ENCODE measurements around the gene KRT6C.
"Not testable (repeated sequence)": the region's sequence is repeated elsewhere in the genome, so short reads cannot be mapped to it uniquely, and the experiment has no call there.

Gene KRT6C

DNA sequence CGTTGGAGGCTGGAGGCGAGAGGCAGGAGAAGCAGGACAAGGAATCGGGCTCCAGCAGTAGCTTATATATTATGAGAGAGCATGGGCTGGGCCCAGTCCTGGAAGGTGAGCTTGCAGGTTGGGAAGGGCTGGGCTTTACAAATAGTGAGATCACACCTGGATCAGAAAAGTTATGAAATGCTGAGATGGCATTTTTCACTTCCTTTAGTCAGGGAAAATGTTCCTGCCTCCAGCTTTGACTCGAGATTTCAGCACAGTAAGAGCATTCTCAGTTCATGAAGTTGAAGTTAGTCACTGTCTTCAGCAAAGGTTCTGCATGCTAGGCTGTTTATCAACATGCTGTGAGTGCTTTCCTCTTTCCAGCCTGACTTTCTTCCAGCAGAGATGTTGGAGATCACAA lies at the start of gene KRT6C:
TSS of gene KRT6C (minus strand) at position 38 of the 400 bp plus-strand sequence. CDS start 68 bp downstream, outside the sequence.
- DNase-seq: no peak

GRCh38 chr12:52522346-52523011 lies 48.9 kb upstream of the KRT6C start:
- no peak for DNase-seq

GRCh38 chr12:52521568-52522266 lies 48.1 kb upstream of the KRT6C start:
- no peak for DNase-seq

DNA sequence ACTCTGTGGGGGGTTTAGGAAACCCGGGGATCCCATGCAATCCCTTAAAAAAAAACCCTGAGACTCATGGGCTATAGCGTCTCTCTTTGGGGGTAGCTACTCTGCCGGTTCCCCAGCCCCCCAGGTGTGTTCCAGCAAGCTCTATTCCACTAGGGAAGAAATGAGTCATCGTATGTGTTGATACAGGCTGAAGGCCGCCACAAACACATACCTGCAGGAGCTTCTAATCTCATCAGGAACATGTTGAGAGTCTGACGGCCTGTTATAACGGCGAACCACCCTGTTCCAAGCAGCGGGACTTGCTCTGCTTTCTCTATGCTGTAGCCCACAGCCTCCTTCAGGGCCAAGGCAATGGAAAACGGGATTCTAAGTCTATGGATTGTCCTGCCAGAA lies 47.6 kb upstream of the KRT6C start:
- DNase-seq: no peak

DNA sequence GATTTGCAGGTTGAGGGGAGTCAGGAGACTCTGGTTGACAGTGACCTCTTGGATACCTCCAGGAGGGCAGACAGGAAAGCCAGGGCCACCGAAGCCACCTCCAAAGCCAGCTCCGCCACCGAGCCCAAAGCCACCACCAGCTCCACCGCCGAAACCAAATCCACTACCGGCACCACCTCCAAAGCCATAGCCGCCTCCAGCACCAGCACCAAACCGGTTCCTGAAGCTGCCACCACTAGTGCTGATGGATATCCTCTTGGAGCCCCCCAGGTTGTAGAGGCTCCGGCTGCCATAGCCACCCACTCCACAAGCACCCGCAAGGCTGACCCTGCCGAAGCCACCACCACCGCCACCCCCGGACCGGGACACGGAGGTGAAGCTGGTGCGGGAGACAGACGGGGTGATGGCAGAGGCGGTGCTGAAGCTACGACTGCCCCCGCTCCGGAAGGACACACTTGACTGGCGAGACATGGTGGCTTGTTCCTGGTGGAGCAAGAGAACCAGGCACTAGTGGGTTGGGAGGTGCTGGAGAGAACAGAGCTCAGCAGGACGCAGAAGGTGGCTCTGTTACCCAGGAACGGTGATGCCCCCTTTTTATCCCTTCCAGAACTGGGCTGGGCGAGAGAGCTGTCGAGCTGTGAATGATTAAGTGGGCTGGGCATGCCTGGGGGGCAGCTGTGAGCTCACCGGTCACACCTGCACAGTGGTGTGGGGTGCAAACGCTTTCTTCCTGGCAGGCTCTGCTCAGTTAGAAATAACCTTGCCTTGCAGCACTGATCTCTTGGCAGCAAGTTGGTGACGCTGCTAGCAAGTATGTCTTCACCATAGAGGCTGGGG lies 46.4 kb upstream of the KRT6C start, which contains the start of gene KRT5:
TSS of gene KRT5 (minus strand) at position 569 of the 837 bp plus-strand sequence. CDS start at position 471, 98 bp downstream.
- DNase-seq: no peak

- DNase-seq: no peak
These were observed 45.7 kb upstream of the KRT6C start for GRCh38 chr12:52519387-52519703.

- DNase-seq: no peak
These were observed 45.2 kb upstream of the KRT6C start for GRCh38 chr12:52518574-52519386.

- no peak for DNase-seq
These were observed 44.3 kb upstream of the KRT6C start for GRCh38 chr12:52517888-52518287.

GRCh38 chr12:52517005-52517835 lies 43.6 kb upstream of the KRT6C start:
- no peak for DNase-seq

DNA sequence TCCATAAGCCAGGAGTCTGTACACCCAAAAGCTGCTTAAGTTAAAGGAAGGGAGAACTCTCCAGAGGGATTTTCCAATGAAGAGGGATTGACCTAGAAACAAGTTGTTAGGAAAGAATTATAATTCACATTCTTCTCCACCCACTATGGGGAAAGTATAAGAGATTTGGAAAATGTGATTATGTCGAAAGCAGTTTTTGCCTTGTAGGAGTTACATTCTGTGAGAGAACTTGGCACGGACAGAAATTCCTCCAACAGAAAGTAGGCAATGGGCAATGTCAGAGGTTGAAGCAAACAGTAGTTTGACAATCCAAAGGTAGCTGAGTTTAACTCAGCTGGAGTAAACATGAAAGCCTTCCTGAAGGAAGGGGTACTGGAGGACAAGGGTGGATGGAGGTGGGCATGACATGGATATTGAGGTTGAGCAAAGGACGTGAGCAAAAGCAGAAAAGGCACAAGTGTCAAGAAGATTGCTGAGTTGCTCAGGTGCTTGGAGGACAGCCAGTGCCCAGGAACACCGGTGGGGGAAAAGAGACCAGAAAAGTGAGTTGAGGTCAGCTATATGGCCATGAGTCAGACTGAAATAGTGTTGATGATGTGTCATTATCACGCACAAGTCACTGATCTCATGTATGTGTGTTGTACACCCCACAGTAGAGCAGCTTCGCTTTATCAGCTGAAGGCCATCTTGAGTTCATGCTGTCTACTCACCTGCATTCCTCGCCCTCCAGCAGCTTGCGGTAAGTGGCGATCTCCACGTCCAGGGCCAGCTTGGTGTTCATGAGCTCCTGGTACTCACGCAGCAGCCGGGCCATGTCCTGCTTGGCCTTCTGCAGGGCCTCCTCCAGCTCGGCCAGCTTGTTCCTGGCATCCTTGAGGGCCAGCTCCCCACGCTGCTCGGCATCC lies 42.6 kb upstream of the KRT6C start:
- no peak for DNase-seq

GRCh38 chr12:52515319-52515646 lies 41.7 kb upstream of the KRT6C start:
- no peak for DNase-seq

DNA sequence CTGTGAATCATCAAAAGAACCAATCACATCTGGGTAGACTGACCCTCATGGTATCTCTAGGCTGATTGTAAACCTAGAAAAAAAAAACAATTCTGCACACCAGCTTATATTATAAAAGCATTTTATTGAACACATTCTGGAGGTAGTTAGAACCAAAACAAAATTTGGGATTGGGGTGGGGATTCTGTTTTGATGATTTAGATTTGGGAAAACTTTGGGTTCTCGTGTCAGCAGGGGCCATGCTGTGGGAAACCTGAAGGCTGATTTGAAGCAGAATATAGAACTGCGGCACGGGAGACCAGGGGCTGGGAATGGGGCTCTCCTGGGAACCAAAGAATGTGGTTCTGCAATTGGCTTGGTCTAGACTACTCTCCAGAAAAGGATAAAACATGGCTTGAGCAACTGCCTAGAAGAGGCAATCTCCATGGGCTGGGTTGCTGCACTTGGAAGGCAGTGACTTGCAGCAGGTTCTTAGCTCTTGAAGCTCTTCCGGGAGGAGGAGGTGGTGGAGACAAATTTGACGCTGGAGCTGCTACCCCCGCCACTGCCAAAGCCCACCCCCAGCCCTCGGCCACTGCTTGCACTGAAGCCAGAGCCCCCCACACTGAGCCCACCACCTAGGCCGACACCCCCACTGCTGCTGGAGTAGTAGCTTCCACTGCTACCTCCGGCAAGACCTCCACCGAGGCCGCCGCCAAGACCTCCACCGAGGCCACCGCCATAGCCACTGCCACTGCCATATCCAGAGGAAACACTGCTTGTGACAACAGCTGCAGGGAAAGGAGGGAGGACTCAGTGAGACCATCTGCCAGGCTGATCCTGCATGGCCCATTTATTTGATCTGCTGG lies 41.1 kb upstream of the KRT6C start:
- DNase-seq: no peak

DNA sequence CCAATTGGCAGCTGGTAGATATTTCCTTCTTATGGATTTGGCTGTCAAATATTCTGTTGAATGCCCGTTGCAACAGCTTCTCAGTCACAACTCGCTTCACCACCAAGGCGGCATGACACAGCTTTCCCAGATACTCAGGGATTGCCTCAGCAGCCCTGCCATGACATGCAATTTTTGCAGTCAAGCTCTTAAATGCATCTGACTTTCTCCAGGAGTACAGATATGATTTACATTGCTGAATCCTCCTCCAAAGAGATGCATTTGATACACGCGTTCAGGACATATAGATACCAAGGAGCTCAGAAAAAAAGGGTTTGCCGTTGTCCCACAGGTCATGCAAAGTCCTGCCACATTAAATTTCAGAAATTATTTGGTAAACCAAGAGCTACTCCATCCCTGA lies 40.1 kb upstream of the KRT6C start:
- DNase-seq: no peak

- no peak for DNase-seq
These were observed 34.6 kb upstream of the KRT6C start for GRCh38 chr12:52508211-52508610.

- no peak for DNase-seq
These were observed 33.5 kb upstream of the KRT6C start for GRCh38 chr12:52506858-52507715.

GRCh38 chr12:52502877-52503276 lies 29.3 kb upstream of the KRT6C start:
- no peak for DNase-seq

DNA sequence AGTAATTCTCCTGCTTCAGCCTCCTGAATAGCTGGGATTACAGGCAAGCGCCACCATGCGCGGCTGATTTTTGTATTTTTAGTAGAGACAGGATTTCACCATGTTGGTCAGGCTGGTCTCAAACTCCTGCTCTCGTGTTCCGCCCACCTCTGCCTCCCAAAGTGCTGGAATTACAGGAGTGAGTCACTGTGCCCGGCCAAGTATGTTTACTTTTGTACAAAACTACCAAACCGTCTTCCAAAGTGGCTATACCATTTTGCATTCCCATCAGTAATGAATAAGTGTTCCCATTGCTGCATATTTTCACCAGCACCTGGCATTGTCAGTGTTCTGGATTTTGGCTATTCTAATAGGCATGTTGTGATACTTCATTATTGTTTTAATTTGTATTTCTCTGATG lies 27.9 kb upstream of the KRT6C start:
- no peak for DNase-seq

- DNase-seq: not testable (repeated sequence)
These were observed 27.0 kb upstream of the KRT6C start for GRCh38 chr12:52500574-52500973.

All from NK-92 treated with Interleukin-12 subunit alpha and Interleukin-12 subunit beta, amount 100 ng/mL, for 24 hours (cell line).